ENCODE data around the gene JAKMIP1.

GRCh38 chr4:6012200-6012599, 188.1 kb downstream of the JAKMIP1 start:
- TF ChIP-seq, protein P1, sequence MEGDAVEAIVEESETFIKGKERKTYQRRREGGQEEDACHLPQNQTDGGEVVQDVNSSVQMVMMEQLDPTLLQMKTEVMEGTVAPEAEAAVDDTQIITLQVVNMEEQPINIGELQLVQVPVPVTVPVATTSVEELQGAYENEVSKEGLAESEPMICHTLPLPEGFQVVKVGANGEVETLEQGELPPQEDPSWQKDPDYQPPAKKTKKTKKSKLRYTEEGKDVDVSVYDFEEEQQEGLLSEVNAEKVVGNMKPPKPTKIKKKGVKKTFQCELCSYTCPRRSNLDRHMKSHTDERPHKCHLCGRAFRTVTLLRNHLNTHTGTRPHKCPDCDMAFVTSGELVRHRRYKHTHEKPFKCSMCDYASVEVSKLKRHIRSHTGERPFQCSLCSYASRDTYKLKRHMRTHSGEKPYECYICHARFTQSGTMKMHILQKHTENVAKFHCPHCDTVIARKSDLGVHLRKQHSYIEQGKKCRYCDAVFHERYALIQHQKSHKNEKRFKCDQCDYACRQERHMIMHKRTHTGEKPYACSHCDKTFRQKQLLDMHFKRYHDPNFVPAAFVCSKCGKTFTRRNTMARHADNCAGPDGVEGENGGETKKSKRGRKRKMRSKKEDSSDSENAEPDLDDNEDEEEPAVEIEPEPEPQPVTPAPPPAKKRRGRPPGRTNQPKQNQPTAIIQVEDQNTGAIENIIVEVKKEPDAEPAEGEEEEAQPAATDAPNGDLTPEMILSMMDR (IDR thresholded peaks at IDR 0.05), result no peak
- no peak for TF ChIP-seq POLR2A (IDR thresholded peaks at IDR 0.05)

All from esophagus squamous epithelium (tissue), 4 donors.